ENCODE measurements around the gene GNPNAT1.

- TF ChIP-seq CTCF (IDR thresholded peaks at IDR 0.05) (no peak), POLR2A (IDR thresholded peaks at IDR 0.05) (no peak), EP300 (IDR thresholded peaks at IDR 0.05) (no peak)
Observed at GRCh38 chr14:52797653-52798052, 6.2 kb upstream of the GNPNAT1 start.

Data from suprapubic skin (tissue), 3 donors.